Non-pigmented ciliary epithelial cell (primary cell): ENCODE measurements around the gene MAP3K10.
"Not testable (repeated sequence)": the region's sequence is repeated elsewhere in the genome, so short reads cannot be mapped to it uniquely, and the experiment has no call there.

Experiments
- DNase-seq: peaks from one replicate; pipeline ENCODE4 v3.0.0-alpha.2; 2010; ENCODE audit warnings: low read depth

MAP3K10 gene

GRCh38 chr19:40190891-40191835 lies at the start of gene MAP3K10:
Gene MAP3K10, plus strand, starts transcription at chr19:40191426. Its CDS starts 606 bp downstream, at chr19:40192032.
- DNase-seq, result no peak

DNA sequence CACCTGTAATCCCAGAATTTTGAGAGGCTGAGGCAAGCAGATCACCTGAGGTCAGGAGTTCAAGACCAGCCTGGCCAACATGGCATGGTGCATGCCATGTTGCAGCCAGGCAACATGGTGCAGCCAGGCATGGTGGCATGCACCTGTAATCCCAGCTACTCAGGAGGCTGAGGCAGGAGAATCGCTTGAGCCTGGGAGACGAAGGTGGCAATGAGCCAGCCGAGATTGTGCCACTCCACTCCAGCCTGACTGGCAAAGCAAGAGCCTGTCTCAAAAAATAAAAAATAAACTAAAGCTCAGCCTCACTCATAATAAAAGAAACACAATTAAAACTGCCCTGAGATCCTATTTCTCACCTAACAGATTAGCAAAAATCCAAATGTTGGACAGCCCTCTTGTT lies 49.7 kb upstream of the MAP3K10 start:
- no peak for DNase-seq

GRCh38 chr19:40143612-40144011 lies 47.6 kb upstream of the MAP3K10 start:
- DNase-seq, result no peak

GRCh38 chr19:40144151-40144550 lies 47.1 kb upstream of the MAP3K10 start:
- DNase-seq, result no peak

GRCh38 chr19:40144947-40145748 lies 46.1 kb upstream of the MAP3K10 start:
- DNase-seq, result no peak

- DNase-seq, result not testable (repeated sequence)
These were observed 45.5 kb upstream of the MAP3K10 start for GRCh38 chr19:40145749-40146029.

- DNase-seq, result no peak
These were observed 43.9 kb upstream of the MAP3K10 start for GRCh38 chr19:40147338-40147692.

DNA sequence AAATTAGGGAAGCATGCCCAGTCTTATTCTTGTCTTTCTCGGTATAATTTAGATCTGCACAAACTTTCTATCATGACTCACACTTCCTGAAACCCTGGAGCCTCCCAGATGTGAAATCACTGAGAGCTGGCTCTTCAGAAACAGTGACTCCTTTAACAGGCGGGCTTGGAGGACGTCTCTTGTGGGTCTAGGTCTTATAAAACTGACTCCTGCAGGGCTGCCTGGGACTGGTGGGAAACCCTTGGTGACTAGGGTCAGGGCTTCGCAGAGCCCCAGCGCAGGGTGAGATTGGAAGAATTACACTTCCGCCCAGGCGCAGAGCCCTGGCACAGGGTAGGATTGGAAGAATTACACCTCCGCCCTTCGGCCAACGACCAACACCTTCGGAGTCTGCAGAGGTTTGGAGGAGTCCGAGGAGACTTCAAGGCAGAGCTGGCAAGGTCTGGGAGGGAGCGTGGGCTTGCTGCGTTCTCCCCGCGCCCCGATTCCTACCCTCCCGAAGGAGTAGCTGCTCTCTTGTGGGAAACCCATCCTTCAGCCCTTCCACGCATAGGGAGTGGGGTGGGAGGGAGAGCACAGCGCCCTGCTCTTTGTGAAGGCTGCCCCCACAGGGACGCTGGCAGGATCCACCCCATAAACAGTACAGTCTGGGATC lies 43.4 kb upstream of the MAP3K10 start:
- DNase-seq, result peak; percentile 34

GRCh38 chr19:40149501-40149900 lies 41.7 kb upstream of the MAP3K10 start:
- no peak for DNase-seq

DNA sequence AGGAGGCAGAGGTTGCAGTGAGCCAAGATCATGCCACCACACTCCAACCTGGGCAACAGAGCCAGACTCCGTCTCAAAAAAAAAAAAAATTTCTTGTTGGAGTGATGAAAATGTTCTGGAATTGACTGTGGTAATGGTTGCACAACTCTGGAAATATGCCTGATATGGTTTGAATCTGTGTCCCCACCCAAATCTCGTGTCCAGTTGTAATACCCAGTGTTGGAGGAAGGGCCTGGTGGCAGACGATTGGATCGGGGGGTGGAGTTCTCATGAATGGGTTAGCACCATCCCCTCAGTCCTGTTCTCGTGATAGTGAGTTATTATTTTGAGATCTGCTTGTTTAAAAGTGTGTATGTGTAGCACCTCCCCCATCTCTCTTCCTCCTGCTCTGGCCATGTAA lies 41.1 kb upstream of the MAP3K10 start:
- DNase-seq, result no peak

DNA sequence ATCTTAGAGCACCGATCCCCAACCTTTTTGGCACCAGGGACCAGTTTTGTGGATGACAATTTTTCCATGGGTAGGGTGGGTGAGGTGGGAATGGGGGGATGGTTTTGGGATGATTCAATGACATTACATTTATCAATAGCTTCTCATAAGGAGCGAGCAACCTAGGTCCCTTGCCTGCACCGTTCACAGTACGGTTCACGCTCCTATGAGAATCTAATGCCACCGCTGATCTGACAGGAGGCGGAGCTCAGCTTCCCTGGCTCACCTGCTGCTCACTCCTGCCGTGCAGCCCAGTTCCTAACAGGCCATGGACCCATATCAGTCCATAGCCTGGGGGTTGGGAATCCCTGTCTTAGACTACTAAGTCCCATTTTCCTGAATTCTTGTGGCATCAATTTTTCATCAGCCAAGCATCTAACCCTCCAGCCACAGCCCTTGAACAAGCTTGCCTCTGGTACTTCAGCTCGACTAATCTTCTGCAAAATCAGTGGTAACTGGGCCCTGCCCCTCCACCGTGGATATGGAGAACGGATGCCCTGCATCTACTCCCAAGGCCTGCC lies 37.0 kb upstream of the MAP3K10 start:
- DNase-seq, result no peak

- no peak for DNase-seq
These were observed 35.4 kb upstream of the MAP3K10 start for GRCh38 chr19:40155749-40156265.

DNA sequence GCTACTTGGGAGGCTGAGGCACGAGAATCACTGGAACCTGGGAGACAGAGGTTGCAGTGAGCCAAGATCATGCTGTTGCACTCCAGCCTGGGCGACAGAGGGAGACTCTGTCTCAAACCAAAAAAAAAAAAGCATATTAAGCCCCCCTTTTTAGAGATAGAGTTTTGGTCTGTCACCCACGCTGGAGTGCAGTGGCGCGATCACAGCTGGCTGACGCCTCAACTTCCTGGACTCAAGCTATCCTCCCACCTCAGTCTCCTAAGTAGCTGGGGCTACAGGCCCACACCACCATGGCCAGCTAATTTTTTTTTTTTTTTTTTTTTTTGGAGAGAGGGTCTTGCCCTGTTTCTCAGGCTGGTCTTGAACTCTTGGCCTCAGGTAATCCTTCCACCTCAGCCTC lies 34.2 kb upstream of the MAP3K10 start:
- no peak for DNase-seq

DNA sequence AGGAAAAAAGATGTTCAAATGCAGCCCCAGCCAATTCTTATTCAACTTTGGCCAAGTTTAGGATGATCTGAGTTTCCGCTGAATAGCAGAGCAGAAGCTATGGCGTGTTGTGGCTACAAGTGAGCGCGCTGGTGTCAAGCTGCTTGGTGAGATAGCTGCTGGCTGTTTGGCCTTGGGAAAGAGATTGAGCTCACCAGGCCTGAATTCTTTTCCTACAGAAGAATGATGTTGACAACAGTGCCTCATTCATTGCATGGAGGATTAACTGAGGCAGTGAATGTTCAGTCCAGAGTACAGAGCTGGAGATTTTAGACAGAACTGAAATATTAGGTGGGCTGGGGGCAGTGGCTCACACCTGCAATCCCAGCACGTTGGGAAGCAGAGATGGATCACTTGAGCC lies 31.5 kb upstream of the MAP3K10 start:
- DNase-seq, result no peak

DNA sequence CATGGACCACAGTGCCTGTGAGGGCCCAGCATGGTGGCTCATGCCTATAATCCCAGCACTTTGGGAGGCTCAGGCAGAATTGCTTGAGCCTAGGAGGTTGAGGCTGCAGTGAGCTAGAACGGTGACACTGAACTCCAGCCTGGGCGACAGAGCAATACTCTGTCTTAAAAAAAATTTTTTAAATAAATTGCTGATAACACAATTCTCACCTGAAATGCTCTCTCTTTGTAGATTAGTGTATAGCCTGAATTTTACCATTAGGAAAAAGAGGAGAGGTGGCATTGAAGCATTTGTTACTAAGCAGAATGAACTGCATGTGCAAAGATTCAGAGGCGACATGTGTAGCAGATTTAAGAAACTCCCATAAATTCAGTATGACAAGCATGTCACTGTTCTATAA lies 29.1 kb upstream of the MAP3K10 start:
- no peak for DNase-seq

DNA sequence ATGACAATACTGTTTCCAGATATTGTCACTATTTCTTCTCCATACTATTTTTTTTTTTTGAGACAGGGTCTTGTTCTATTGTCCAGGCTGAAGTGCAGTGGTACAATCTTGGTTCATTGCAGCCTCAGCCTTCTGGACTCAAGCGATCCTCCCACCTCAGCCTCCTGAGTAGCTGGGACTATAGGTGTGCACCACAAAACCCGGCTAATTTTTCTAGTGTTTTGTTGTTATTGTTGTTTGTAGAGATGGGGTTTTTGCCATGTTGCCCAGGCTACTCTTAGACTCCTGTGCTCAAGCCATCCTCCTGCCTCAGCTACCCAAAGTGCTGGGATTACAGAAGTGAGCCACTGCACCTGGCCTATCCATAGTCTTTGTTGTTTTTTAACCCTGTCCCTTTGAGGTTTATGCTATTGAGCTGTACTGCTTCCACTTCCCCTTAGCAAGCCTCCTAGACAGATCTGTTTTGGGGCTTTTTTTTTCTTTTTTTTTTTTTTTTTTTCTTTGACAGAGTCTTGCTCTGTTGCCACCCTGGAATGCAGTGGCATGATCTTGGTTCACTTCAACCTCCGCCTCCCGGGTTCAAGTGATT lies 27.6 kb upstream of the MAP3K10 start:
- DNase-seq, result no peak

- no peak for DNase-seq
These were observed 25.8 kb upstream of the MAP3K10 start for GRCh38 chr19:40165362-40165937.

DNA sequence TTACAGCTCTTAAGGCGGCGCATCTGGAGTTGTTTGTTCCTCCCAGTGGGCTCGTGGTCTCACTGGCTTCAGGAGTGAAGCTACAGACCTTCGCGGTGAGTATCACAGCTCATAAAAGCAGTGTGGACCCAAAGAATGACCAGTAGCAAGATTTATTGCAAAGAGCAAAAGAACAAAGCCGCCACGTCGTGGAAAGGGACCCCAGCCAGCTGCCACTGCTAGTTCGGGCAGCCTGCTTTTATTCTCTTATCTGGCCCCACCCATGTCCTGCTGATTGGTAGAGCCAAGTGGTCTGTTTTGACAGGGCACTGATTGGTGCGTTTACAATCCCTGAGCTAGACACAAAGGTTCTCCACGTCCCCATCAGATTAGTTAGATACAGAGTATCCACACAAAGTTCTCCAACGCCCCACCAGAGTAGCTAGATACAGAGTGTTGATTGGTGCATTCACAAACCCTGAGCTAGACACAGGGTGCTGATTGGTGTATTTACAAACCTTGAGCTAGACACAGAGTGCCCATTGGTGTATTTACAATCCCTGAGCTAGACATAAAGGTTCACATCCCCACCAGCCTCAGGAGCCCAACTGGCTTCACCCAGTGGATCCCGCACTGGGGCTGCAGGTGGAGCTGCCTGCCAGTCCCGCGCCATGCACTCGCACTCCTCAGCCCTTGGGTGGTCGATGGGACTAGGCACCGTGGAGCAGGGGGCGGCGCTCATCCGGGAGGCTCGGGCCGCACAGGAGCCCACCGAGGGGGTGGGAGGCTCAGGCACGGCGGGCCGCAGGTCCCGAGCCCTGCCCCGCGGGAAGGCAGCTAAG lies 21.5 kb upstream of the MAP3K10 start:
- DNase-seq, result not testable (repeated sequence)

GRCh38 chr19:40170303-40170989 lies 20.8 kb upstream of the MAP3K10 start:
- not testable (repeated sequence) for DNase-seq

DNA sequence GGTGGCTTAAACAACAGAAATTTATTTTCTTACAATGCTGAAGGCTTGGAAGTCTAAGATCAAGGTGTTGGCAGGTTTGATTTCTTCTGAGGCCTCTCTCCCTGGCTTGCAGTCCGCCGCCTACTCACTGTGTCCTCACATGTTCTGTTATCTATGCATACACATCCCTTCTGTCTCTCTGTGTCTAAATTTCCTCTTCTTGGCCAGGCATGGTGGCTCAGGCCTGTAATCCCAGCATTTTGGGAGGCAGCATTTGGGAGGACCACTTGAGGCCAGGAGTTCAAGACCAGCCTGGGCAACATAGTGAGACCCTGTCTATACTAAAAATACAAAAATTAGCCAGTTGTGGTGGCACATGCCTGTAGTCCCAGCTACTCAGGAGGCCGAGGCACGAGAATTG lies 19.9 kb upstream of the MAP3K10 start:
- DNase-seq, result not testable (repeated sequence)
